Measurements from ENCODE around the gene LASP1NB.
"Not testable (repeated sequence)": the region's sequence is repeated elsewhere in the genome, so short reads cannot be mapped to it uniquely, and the experiment has no call there.

Gene LASP1NB

DNA sequence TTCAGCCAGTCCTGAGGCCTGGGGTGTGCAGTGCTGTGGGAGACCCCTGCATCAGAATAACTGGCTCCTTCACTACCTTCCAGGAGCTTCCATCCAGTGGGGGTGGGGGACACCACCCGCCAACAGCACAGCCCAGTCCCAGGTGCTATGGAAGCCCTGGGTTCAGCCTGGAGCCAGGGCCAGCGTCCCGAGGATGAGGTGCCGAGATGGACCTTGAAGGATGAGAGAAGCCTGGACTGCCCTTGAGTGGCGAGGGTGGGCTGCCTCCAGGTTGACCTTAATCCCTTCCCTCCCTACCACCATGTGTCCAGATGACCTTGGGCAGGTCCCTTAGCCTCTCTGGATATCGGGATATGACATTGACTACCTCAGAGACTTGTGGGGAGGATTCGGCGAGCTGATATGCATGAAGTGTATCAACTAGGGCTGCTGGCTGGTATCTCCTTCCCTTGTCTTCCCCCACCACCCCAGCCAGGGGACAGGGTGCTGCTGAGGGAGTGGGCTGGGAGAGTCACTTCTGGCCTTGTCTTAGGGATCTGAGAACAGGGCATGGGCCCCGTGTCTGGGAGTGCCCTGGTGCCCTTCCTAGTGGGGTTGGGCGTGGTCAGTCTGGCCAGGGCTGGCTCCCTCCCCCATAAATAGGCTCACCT lies 14.2 kb upstream of the LASP1NB start:
- H3K9me1 ChIP-seq (replicated peaks; ENCODE audit: control insufficient read depth, extremely low read depth, insufficient read depth, low read length): no peaks in the 10 kb centered on the region
- BruUV-seq (replicated peaks): no TSS peak
- no peak for DNase-seq (ENCODE audit: low read depth, low spot score)
- no peak overlapping the region for H3K4me2 ChIP-seq (ENCODE audit: insufficient read depth, low read length)
- CTCF ChIA-PET: no interaction called here
- no peaks in the 10 kb centered on the region for H3K27me3 ChIP-seq (ENCODE audit: control insufficient read depth in 2 of 2, insufficient read depth in 2 of 2, low read length in 2 of 2)
- POLR2A ChIA-PET: no interaction called here
- H4K20me1 ChIP-seq (replicated peaks; ENCODE audit: control insufficient read depth, extremely low read depth, insufficient read depth, low read length): no peaks in the 10 kb centered on the region
- TF ChIP-seq FOS (IDR thresholded peaks at IDR 0.05; ENCODE audit: borderline replicate concordance, insufficient read depth, low read length) (no peak), EZH2 (IDR thresholded peaks at IDR 0.05; ENCODE audit: borderline replicate concordance, low read depth, low read length, severe bottlenecking) (no peak), GATA2 (IDR thresholded peaks at IDR 0.05; ENCODE audit: insufficient read depth, insufficient read length, low read depth, low read length) (no peak), POLR2A (IDR thresholded peaks at IDR 0.05; ENCODE audit: low read depth, low read length) (no peak), MYC (IDR thresholded peaks at IDR 0.05; ENCODE audit: low read depth, low read length) (no peak), POLR2AphosphoS5 (IDR thresholded peaks at IDR 0.05; ENCODE audit: insufficient read depth, low read depth, low read length) (no peak), JUN (IDR thresholded peaks at IDR 0.05; ENCODE audit: borderline replicate concordance, insufficient read depth, insufficient read length, low read depth) (no peak)
- TF ChIP-seq, protein P1, sequence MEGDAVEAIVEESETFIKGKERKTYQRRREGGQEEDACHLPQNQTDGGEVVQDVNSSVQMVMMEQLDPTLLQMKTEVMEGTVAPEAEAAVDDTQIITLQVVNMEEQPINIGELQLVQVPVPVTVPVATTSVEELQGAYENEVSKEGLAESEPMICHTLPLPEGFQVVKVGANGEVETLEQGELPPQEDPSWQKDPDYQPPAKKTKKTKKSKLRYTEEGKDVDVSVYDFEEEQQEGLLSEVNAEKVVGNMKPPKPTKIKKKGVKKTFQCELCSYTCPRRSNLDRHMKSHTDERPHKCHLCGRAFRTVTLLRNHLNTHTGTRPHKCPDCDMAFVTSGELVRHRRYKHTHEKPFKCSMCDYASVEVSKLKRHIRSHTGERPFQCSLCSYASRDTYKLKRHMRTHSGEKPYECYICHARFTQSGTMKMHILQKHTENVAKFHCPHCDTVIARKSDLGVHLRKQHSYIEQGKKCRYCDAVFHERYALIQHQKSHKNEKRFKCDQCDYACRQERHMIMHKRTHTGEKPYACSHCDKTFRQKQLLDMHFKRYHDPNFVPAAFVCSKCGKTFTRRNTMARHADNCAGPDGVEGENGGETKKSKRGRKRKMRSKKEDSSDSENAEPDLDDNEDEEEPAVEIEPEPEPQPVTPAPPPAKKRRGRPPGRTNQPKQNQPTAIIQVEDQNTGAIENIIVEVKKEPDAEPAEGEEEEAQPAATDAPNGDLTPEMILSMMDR (IDR thresholded peaks at IDR 0.05; ENCODE audit: extremely low read depth in 1 of 2, insufficient read depth in 1 of 2, low read depth in 1 of 2, low read length in 2 of 2): no peak
- TF ChIP-seq, protein P2, sequence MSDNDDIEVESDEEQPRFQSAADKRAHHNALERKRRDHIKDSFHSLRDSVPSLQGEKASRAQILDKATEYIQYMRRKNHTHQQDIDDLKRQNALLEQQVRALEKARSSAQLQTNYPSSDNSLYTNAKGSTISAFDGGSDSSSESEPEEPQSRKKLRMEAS (IDR thresholded peaks at IDR 0.05; ENCODE audit: insufficient read depth, insufficient read length): no peak
- H3K9me3 ChIP-seq (replicated peaks; ENCODE audit: control insufficient read depth, insufficient read depth, low read length): no peaks in the 10 kb centered on the region
- H3K4me3 ChIP-seq (replicated peaks in 1 of 3; ENCODE audit: insufficient read depth in 1 of 3, low read depth in 1 of 3, low read length in 3 of 3): no peak overlapping the region
- H3K4me1 ChIP-seq (ENCODE audit: control insufficient read depth, extremely low read depth, insufficient read depth, low read length): peaks cover 28% of the 10 kb centered on the region
- intact Hi-C loops (cut with micrococcal nuclease): no loop called here
- dilution Hi-C loops (cut with MboI; ENCODE audit: extremely low pct_ligation_motif_present, low sequenced_read_pairs): no loop called here
- H3K27ac ChIP-seq (ENCODE audit: insufficient read depth, low read depth, low read length): no peak overlapping the region
- H3K36me3 ChIP-seq (ENCODE audit: control insufficient read depth in 2 of 2, extremely low read depth in 1 of 2, insufficient read depth in 2 of 2, low read length in 2 of 2): peaks cover 6 to 40% of the 10 kb centered on the region in 2 experiments
- H3K9ac ChIP-seq (replicated peaks; ENCODE audit: extremely low read depth, insufficient read depth, low read length): no peak overlapping the region
- peaks cover 30% of the 10 kb centered on the region for H3K79me2 ChIP-seq (ENCODE audit: control insufficient read depth, insufficient read depth, low read length)
- no peak for FAIRE-seq
- no peak overlapping the region for H2AFZ ChIP-seq (ENCODE audit: low read depth, low read length)

DNA sequence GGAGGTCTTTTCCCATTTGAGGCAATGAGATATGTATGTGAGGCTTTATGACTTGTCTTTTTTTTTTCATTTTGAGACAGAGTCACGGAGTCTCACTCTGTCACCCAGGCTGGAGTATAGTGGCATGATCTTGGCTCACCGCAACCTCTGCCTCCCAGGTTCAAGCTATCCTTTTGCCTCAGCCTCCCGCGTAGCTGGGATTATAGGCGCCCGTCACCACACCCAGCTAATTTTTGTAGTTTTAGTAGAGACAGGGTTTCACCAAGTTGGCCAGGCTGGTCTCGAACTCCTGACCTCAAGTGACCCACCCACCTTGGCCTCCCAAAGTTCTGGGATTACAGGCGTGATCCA lies 13.7 kb upstream of the LASP1NB start:
- peaks cover 24% of the 10 kb centered on the region for H3K4me1 ChIP-seq (ENCODE audit: control insufficient read depth, extremely low read depth, insufficient read depth, low read length)
- peaks cover 27% of the 10 kb centered on the region for H3K79me2 ChIP-seq (ENCODE audit: control insufficient read depth, insufficient read depth, low read length)
- H3K27me3 ChIP-seq (ENCODE audit: control insufficient read depth in 2 of 2, insufficient read depth in 2 of 2, low read length in 2 of 2); CTCF ChIA-PET; intact Hi-C loops (cut with micrococcal nuclease); H3K4me3 ChIP-seq (replicated peaks in 1 of 3; ENCODE audit: insufficient read depth in 1 of 3, low read depth in 1 of 3, low read length in 3 of 3); H4K20me1 ChIP-seq (replicated peaks; ENCODE audit: control insufficient read depth, extremely low read depth, insufficient read depth, low read length); POLR2A ChIA-PET; H3K9me3 ChIP-seq (replicated peaks; ENCODE audit: control insufficient read depth, insufficient read depth, low read length); DNase-seq (ENCODE audit: low read depth, low spot score); H2AFZ ChIP-seq (ENCODE audit: low read depth, low read length); H3K27ac ChIP-seq (ENCODE audit: insufficient read depth, low read depth, low read length); BruUV-seq (replicated peaks); H3K9me1 ChIP-seq (replicated peaks; ENCODE audit: control insufficient read depth, extremely low read depth, insufficient read depth, low read length); H3K9ac ChIP-seq (replicated peaks; ENCODE audit: extremely low read depth, insufficient read depth, low read length); dilution Hi-C loops (cut with MboI; ENCODE audit: extremely low pct_ligation_motif_present, low sequenced_read_pairs); H3K4me2 ChIP-seq (ENCODE audit: insufficient read depth, low read length); FAIRE-seq: not testable (repeated sequence)
- H3K36me3 ChIP-seq (ENCODE audit: control insufficient read depth in 2 of 2, extremely low read depth in 1 of 2, insufficient read depth in 2 of 2, low read length in 2 of 2): peaks cover 6 to 41% of the 10 kb centered on the region in 2 experiments

All from endothelial cell of umbilical vein (primary cell).